ENCODE measurements around the gene TSPAN9. TPM values are rescaled to one million over a fixed set of nuclear protein-coding genes. Genes with fewer than 3 reads are reported as not detected.

Gene TSPAN9
- total and polyA plus RNA-seq, 4 donors: 17.4 to 62.9 (median 34.2) TPM

DNA sequence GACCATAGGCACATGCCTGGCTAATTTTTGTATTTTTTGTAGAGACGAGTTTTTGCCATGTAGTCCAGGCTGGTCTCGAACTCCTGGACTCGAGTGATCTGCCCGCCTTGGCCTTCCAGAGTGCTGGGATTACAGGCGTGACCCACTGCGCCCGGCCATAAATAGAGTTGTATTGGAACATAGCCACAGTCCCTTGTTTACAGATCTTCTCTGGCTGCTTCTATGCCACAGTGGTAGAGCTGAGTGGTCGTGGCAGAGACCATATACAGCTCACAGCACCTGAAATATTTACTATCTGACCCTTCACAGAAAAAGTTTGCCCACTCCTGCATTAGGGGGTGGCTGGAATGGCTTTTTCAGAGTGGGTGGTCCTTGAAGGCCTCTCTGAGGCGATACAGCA, 28.0 kb upstream of the TSPAN9 start (continued):
- TF ChIP-seq, protein P1, sequence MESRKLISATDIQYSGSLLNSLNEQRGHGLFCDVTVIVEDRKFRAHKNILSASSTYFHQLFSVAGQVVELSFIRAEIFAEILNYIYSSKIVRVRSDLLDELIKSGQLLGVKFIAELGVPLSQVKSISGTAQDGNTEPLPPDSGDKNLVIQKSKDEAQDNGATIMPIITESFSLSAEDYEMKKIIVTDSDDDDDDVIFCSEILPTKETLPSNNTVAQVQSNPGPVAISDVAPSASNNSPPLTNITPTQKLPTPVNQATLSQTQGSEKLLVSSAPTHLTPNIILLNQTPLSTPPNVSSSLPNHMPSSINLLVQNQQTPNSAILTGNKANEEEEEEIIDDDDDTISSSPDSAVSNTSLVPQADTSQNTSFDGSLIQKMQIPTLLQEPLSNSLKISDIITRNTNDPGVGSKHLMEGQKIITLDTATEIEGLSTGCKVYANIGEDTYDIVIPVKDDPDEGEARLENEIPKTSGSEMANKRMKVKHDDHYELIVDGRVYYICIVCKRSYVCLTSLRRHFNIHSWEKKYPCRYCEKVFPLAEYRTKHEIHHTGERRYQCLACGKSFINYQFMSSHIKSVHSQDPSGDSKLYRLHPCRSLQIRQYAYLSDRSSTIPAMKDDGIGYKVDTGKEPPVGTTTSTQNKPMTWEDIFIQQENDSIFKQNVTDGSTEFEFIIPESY (IDR thresholded peaks at IDR 0.05): no peak
- TF ChIP-seq HNF4G (IDR thresholded peaks at IDR 0.05) (no peak), FOXA1 (IDR thresholded peaks at IDR 0.05) (no peak), TAF1 (conservative IDR thresholded peaks at IDR 0.05) (no peak)

DNA sequence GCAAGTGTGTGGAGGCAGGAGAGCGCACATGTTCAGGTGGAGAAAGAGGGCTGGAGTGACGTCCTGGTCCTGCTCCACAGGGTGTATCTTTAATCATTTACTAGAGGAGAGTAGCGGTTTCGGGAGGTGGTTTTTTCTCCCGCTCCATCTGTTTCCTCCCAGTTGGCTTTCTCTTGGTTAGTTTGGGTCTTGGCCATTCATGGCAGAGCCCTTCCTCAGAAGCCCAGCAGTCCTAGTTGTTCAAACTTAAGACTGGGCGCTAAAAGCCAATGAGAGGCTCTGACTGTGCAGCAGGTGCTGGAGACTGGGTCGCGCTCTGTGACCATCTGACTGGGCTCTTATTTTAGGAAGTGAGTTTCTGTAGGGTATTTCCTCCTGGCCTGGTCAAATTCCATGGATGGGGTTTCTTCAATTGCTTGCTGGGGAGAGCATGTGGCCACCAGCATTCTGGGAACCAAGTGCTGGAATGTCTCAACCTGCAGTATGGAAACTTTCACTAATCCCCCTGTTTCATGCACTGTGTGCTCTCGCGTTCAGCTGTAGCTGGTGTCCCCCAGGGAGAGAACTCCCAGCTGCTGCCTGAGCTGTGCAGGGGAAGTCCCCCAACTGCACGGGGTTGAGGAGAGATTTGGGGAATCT, 27.4 kb upstream of the TSPAN9 start:
- H3K9me3 ChIP-seq (ENCODE audit: control insufficient read depth in 4 of 4, low read length in 3 of 4): no peaks in the 10 kb centered on the region
- H3K4me3 ChIP-seq (ENCODE audit: low read depth in 1 of 3, low read length in 3 of 3): no peak overlapping the region
- no peak overlapping the region for H3K9ac ChIP-seq (ENCODE audit: low read depth in 1 of 2, low read length in 2 of 2)
- 64% methylated on average over 11 of the region's 11 CpGs for WGBS
- H3K36me3 ChIP-seq (ENCODE audit: control insufficient read depth in 4 of 4, insufficient read depth in 3 of 4, low read depth in 1 of 4, low read length in 3 of 4): no peaks in the 10 kb centered on the region
- DNase-seq (ENCODE audit: low spot score): no peak
- no peaks in the 10 kb centered on the region for H3K27me3 ChIP-seq (ENCODE audit: control insufficient read depth in 4 of 4, insufficient read depth in 4 of 4, low read length in 3 of 4)
- TF ChIP-seq RXRA (IDR thresholded peaks at IDR 0.05) (no peak), EGR1 (IDR thresholded peaks at IDR 0.05; ENCODE audit: low read depth in 2 of 2) (no peak), FOXA2 (IDR thresholded peaks at IDR 0.05) (no peak), RAD21 (IDR thresholded peaks at IDR 0.05) (no peak), NR2F2 (IDR thresholded peaks at IDR 0.05) (no peak), TAF1 (conservative IDR thresholded peaks at IDR 0.05) (no peak), JUND (IDR thresholded peaks at IDR 0.05) (no peak), YY1 (IDR thresholded peaks at IDR 0.05) (no peak), HNF4G (IDR thresholded peaks at IDR 0.05) (no peak), FOXA1 (IDR thresholded peaks at IDR 0.05) (no peak), HNF4A (conservative IDR thresholded peaks at IDR 0.05) (no peak), SP1 (IDR thresholded peaks at IDR 0.05) (no peak), GABPA (IDR thresholded peaks at IDR 0.05 in 1 of 2, conservative IDR thresholded peaks at IDR 0.05 in 1 of 2) (no peak)
- TF ChIP-seq, protein P2, sequence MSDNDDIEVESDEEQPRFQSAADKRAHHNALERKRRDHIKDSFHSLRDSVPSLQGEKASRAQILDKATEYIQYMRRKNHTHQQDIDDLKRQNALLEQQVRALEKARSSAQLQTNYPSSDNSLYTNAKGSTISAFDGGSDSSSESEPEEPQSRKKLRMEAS (IDR thresholded peaks at IDR 0.05): no peak
- TF ChIP-seq, protein P3, sequence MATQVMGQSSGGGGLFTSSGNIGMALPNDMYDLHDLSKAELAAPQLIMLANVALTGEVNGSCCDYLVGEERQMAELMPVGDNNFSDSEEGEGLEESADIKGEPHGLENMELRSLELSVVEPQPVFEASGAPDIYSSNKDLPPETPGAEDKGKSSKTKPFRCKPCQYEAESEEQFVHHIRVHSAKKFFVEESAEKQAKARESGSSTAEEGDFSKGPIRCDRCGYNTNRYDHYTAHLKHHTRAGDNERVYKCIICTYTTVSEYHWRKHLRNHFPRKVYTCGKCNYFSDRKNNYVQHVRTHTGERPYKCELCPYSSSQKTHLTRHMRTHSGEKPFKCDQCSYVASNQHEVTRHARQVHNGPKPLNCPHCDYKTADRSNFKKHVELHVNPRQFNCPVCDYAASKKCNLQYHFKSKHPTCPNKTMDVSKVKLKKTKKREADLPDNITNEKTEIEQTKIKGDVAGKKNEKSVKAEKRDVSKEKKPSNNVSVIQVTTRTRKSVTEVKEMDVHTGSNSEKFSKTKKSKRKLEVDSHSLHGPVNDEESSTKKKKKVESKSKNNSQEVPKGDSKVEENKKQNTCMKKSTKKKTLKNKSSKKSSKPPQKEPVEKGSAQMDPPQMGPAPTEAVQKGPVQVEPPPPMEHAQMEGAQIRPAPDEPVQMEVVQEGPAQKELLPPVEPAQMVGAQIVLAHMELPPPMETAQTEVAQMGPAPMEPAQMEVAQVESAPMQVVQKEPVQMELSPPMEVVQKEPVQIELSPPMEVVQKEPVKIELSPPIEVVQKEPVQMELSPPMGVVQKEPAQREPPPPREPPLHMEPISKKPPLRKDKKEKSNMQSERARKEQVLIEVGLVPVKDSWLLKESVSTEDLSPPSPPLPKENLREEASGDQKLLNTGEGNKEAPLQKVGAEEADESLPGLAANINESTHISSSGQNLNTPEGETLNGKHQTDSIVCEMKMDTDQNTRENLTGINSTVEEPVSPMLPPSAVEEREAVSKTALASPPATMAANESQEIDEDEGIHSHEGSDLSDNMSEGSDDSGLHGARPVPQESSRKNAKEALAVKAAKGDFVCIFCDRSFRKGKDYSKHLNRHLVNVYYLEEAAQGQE (IDR thresholded peaks at IDR 0.05): no peak
- TF ChIP-seq, protein P4, sequence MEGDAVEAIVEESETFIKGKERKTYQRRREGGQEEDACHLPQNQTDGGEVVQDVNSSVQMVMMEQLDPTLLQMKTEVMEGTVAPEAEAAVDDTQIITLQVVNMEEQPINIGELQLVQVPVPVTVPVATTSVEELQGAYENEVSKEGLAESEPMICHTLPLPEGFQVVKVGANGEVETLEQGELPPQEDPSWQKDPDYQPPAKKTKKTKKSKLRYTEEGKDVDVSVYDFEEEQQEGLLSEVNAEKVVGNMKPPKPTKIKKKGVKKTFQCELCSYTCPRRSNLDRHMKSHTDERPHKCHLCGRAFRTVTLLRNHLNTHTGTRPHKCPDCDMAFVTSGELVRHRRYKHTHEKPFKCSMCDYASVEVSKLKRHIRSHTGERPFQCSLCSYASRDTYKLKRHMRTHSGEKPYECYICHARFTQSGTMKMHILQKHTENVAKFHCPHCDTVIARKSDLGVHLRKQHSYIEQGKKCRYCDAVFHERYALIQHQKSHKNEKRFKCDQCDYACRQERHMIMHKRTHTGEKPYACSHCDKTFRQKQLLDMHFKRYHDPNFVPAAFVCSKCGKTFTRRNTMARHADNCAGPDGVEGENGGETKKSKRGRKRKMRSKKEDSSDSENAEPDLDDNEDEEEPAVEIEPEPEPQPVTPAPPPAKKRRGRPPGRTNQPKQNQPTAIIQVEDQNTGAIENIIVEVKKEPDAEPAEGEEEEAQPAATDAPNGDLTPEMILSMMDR (IDR thresholded peaks at IDR 0.05; ENCODE audit: low read depth, low read length, missing input control): no peak
- TF ChIP-seq, protein P1 (IDR thresholded peaks at IDR 0.05): no peak
- TF ChIP-seq, protein P5, sequence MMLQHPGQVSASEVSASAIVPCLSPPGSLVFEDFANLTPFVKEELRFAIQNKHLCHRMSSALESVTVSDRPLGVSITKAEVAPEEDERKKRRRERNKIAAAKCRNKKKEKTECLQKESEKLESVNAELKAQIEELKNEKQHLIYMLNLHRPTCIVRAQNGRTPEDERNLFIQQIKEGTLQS (IDR thresholded peaks at IDR 0.05): no peak
- H3K4me1 ChIP-seq (ENCODE audit: control insufficient read depth in 4 of 4, insufficient read depth in 4 of 4, low read length in 3 of 4): no peaks in the 10 kb centered on the region
- no peak overlapping the region for H3K27ac ChIP-seq (ENCODE audit: low read depth in 1 of 2, low read length in 2 of 2)

Data from liver (tissue), 9 donors.